NT2/D1 (cell line): ENCODE measurements around the gene L3MBTL4.

Experiments
- DNase-seq: peaks from one replicate; pipeline ENCODE4 v3.0.0-alpha.2; 2011; ENCODE audit warnings: low read depth, low spot score
- H3K27me3 ChIP-seq: 2 replicates; pipeline ENCODE4 v1.6.0; 2011; ENCODE audit warnings: mild to moderate bottlenecking; ENCODE audit not compliant: insufficient read length, insufficient read depth
- H3K36me3 ChIP-seq: 2 replicates; pipeline ENCODE4 v1.6.1; 2011; ENCODE audit warnings: mild to moderate bottlenecking, low read length, mixed read lengths; ENCODE audit not compliant: insufficient read depth, insufficient read length
- H3K4me1 ChIP-seq: 2 replicates; pipeline ENCODE4 v1.5.1; 2011; ENCODE audit not compliant: insufficient read depth, insufficient read length
- H3K4me3 ChIP-seq: 2 replicates; pipeline ENCODE4 v1.5.1; 2011; ENCODE audit warnings: low read depth; ENCODE audit not compliant: insufficient read length
- H3K9ac ChIP-seq: 2 replicates; pipeline ENCODE4 v1.6.0; 2011; ENCODE audit warnings: low read depth; ENCODE audit not compliant: insufficient read length
- H3K9me3 ChIP-seq: 2 replicates; pipeline ENCODE4 v1.5.1; 2011; ENCODE audit warnings: mild to moderate bottlenecking, low read length; ENCODE audit not compliant: insufficient read depth
- SUZ12 ChIP-seq: IDR thresholded peaks from 2 replicates; pipeline ENCODE4 v1.6.1; 2011; ENCODE audit not compliant: insufficient read length, insufficient read depth; ENCODE audit errors: extremely low read depth
- YY1 ChIP-seq: IDR thresholded peaks from 2 replicates; pipeline ENCODE4 v1.6.1; 2011; ENCODE audit not compliant: insufficient read length, insufficient read depth
- ZNF274 ChIP-seq: IDR thresholded peaks from 2 replicates; pipeline ENCODE4 v1.6.1; 2011; ENCODE audit warnings: mild to moderate bottlenecking, low read depth, low read length

L3MBTL4 gene

DNA sequence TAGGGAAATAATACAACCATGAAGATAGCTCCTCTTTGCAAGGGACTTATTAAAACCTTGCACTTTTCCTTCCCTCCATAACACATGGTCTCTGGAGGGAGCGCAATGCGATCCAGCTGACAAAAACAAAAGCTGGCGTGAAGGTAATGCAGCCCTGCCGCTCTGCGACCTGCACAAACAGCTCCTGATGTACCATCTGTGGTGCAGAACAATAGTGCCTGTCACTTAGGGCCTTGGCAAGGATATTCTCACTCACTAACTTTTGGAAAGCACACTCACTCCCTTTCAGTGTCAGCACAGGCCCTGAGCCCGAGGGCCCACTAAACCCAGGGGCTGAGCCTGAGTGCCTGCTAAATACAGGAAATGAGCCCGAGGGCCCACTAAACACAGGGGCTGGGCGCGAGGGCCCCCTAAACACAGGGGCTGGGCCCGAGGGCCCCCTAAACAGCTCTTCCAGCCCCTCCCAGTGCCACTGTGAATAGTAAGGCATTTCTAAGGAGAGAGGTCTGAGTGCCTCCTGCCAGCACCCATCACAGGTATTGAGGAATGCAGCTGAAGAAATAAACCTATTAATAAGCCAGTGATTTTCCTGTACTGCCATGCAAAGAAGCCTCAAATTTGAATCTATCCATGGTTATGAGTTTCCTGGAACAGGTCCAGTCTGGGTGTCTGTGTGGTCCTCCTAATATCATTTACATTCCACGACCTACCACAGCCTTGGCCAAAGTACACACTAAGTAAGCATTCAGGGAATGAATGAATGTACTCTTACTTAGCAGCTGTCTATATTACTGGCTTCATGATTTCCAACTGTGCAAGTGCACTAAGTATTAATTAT is 9.3 kb downstream of the L3MBTL4 start:
- TF ChIP-seq YY1 (no peak), ZNF274 (no peak), SUZ12 (no peak)
- Histone ChIP-seq H3K9me3 (no peaks in the 10 kb centered on the region), H3K27me3 (no peaks in the 10 kb centered on the region), H3K4me3 (no peak overlapping the region), H3K4me1 (peaks cover 3% of the 10 kb centered on the region), H3K9ac (no peak overlapping the region), H3K36me3 (no peaks in the 10 kb centered on the region)
- DNase-seq, result no peak

DNA sequence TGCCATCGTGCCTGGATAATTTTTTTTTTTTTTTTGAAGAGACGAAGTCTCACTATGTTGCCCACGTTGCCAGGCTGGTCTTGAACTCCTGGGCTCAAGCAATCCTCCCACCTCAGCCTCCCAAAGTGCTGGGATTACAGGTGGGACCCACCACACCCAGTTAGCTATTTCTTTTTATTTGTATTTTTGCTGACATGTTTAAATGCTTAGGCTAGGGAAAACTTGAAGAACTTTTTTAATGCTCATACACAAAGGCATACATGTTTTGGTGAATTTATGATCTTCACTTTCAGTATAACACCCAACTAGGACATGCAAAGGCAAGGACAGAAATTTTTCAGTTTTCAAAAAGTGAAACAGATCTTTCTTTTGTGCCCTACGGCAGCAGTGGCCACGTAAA is 9.9 kb downstream of the L3MBTL4 start:
- Histone ChIP-seq H3K9me3 (no peaks in the 10 kb centered on the region), H3K4me3 (no peak overlapping the region), H3K4me1 (peaks cover 3% of the 10 kb centered on the region), H3K27me3 (no peaks in the 10 kb centered on the region), H3K9ac (no peak overlapping the region), H3K36me3 (no peaks in the 10 kb centered on the region)
- TF ChIP-seq YY1 (no peak), SUZ12 (no peak), ZNF274 (no peak)
- DNase-seq, result no peak

DNA sequence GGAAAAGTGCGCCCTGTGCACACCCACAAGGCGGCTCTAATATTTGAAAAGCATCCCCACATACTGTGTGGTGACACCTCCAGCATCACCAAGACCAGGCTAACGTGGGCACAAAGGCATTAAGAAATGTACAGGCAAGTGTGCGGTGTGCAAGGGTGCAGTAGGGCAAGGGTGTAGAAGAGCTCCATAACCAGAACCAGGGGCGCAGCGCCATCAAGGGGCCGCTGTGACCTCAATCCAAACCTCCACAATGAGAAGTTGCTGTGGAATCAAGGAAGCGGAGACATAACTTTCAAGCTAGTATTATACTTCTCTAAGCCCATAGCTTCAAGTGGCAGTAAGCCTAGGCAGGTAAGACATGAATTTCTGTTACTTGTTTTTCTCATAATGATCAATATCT is 13.0 kb downstream of the L3MBTL4 start:
- Histone ChIP-seq H3K27me3 (no peaks in the 10 kb centered on the region), H3K4me3 (no peak overlapping the region), H3K36me3 (no peaks in the 10 kb centered on the region), H3K9me3 (no peaks in the 10 kb centered on the region), H3K4me1 (no peaks in the 10 kb centered on the region), H3K9ac (no peak overlapping the region)
- no peak for TF ChIP-seq SUZ12
- no peak for TF ChIP-seq YY1
- TF ChIP-seq ZNF274, result no peak
- DNase-seq, result no peak

DNA sequence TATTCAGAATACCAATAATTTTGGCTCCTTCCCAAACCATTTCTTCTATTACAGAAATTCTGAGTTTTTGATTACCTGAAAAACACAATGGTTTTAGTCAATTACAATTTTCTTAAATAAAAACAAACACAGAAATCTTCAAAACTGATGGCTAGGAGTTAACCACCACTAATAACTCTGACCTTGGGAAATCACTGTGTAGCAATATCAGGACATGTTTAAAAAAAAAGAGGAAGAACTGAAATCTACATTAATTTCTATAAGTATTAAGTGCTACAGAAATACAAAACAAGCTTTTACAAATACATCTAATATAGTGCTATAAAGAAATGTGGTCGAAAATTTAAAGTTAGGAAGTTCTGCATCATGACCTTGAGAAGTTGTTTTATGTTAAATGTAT is 14.9 kb downstream of the L3MBTL4 start:
- H3K9me3 ChIP-seq, result no peaks in the 10 kb centered on the region
- no peak for DNase-seq
- H3K4me1 ChIP-seq, result no peaks in the 10 kb centered on the region
- H3K4me3 ChIP-seq, result no peak overlapping the region
- H3K27me3 ChIP-seq, result no peaks in the 10 kb centered on the region
- TF ChIP-seq YY1 (no peak), SUZ12 (no peak), ZNF274 (no peak)
- no peak overlapping the region for H3K9ac ChIP-seq
- no peaks in the 10 kb centered on the region for H3K36me3 ChIP-seq

DNA sequence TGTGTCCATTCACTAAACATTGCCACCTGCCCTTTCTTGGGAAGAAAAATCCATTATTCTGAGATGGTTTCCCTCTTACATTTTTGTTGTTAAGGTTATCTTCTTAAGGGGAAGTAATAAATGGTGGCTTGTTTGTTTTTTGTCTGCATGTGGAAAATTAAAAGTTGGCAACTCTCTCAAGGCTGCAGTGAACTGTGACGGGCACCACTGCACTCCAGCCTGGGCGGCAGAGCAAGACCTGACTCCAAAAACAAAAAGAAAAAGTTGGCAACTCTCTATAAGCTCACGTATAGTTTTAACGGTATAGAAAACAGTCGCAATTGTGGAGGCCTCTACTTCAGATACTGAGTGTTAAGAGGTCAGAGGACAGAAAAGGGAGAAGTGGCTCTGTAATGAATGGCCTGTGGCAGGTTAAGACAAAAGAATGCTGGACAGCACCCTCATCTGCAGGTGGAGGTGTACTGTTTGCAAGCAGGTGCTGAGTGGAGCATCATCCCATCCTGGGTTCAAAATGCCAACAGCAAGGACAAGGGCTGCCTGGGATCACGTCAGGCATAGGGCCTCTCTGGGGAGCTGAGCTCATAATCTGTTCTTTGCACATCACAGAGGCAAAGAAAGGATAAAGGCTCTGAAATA is 16.7 kb downstream of the L3MBTL4 start:
- DNase-seq, result no peak
- H3K9me3 ChIP-seq, result no peaks in the 10 kb centered on the region
- TF ChIP-seq ZNF274 (no peak), SUZ12 (no peak), YY1 (no peak)

DNA sequence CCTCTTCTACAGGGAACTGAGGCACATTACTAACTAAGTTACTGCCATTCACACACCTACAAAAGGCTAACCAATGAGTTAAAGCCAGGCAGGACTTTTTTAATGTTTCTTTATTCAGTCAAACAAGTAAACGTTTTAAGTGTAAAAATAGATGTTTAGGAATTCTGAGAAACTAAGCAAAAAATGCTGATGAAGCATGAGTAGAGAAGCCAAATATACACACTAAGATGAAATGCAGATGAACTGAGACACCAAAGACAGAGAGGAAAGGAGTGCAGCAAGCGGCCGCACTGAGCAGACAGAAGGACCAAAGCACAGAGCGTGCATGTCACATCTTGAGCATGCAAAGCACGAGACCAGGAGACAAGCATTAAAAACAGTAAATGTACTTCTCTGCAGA is 17.9 kb downstream of the L3MBTL4 start:
- TF ChIP-seq YY1 (no peak), SUZ12 (no peak), ZNF274 (no peak)
- no peaks in the 10 kb centered on the region for H3K4me1 ChIP-seq
- H3K36me3 ChIP-seq, result no peaks in the 10 kb centered on the region

More for the DNA sequence above, 16.7 kb downstream of the L3MBTL4 start:
- no peaks in the 10 kb centered on the region for H3K27me3 ChIP-seq
- H3K4me1 ChIP-seq, result no peaks in the 10 kb centered on the region
- no peak overlapping the region for H3K4me3 ChIP-seq
- no peaks in the 10 kb centered on the region for H3K36me3 ChIP-seq
- no peak overlapping the region for H3K9ac ChIP-seq

DNA sequence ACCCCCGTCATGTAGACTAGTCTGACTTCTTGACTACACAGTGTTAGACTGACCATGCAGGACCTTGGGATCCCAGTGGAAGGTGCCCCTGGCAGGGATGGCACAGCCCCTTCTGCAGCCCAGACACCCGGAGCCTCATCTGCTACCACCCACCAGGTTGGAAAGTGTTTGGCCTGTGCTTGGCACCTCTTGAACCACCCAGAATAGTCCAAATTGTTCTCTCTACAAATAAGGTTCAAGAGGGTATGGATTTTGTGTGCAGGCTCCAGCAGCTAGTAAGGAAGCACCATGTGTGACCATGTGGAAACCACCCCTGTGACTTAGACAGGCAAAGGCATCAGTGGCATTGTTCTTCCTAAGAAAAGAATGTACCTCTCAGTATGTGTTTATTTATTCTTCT is 18.4 kb downstream of the L3MBTL4 start:
- DNase-seq, result no peak
- TF ChIP-seq SUZ12 (no peak), ZNF274 (no peak), YY1 (no peak)
- Histone ChIP-seq H3K27me3 (no peaks in the 10 kb centered on the region), H3K4me1 (no peaks in the 10 kb centered on the region), H3K4me3 (no peak overlapping the region), H3K9ac (no peak overlapping the region), H3K9me3 (peaks cover 4% of the 10 kb centered on the region; the same call in 1 of the 2 replicates), H3K36me3 (no peaks in the 10 kb centered on the region)

More for the DNA sequence above, 17.9 kb downstream of the L3MBTL4 start:
- H3K4me3 ChIP-seq, result no peak overlapping the region
- no peak overlapping the region for H3K9ac ChIP-seq
- no peak for DNase-seq
- H3K9me3 ChIP-seq, result no peaks in the 10 kb centered on the region
- H3K27me3 ChIP-seq, result no peaks in the 10 kb centered on the region

DNA sequence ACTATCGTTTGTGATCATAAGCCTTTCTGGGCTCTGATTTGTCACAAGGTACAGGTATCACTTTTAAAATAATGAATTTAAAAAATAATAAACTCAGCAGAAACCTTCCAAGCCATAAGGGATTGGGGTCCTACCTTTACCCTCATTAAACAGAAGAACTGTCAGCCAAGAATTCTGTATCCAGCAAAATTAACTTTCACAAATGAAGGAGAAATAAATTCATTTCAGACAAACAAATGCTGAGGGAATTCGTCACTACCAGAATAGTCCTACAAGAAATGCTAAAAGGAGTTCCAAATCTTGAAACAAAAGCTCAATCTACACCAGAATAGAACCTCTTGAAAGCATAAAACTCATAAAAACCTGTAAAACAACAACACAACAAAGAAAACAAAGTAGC is 25.7 kb downstream of the L3MBTL4 start:
- Histone ChIP-seq H3K4me1 (no peaks in the 10 kb centered on the region), H3K27me3 (no peaks in the 10 kb centered on the region), H3K4me3 (no peak overlapping the region), H3K9me3 (peaks cover 14% of the 10 kb centered on the region; the same call in 1 of the 2 replicates), H3K36me3 (no peaks in the 10 kb centered on the region), H3K9ac (no peak overlapping the region)
- TF ChIP-seq SUZ12, result no peak
- no peak for TF ChIP-seq ZNF274
- DNase-seq, result no peak
